ENCODE measurements around the gene UBE2C.

Gene UBE2C

DNA sequence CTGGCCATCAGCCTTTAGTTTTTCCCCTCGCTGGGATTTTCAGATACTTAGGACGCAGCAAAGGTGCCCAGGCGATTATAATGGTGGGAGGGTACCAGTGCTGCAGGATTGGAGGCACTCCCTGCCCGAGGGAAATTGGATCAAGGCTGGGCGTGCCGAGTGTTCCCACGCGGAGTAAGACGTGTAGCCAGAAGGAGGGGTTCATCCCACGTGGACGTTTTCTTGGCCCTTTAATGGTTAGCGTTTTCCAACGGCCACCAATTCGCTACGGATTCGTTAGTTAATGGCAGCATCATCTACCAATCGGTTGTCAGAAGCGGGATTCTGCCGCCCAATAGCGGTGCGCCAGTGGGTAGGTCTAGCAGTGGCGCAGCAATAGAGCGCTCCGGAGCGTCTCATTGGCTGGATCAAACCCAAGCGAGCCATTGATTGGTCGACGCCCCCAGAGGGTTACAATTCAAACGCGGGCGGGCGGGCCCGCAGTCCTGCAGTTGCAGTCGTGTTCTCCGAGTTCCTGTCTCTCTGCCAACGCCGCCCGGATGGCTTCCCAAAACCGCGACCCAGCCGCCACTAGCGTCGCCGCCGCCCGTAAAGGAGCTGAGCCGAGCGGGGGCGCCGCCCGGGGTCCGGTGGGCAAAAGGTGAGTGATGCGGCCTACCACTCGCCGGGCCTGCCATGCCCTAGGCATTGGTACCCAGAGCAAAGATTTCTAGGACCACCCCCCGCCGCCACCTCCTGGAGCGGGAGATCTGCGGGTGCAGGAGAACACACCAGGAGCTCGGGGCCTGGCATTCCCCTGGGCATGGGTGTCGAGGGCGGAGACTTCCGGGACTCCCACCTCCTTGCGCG is at the start of gene UBE2C:
UBE2C (plus strand) TSS at position 488 of the 849 bp plus-strand sequence; CDS start at position 540, 52 bp downstream.
- TF ChIP-seq, protein P1, sequence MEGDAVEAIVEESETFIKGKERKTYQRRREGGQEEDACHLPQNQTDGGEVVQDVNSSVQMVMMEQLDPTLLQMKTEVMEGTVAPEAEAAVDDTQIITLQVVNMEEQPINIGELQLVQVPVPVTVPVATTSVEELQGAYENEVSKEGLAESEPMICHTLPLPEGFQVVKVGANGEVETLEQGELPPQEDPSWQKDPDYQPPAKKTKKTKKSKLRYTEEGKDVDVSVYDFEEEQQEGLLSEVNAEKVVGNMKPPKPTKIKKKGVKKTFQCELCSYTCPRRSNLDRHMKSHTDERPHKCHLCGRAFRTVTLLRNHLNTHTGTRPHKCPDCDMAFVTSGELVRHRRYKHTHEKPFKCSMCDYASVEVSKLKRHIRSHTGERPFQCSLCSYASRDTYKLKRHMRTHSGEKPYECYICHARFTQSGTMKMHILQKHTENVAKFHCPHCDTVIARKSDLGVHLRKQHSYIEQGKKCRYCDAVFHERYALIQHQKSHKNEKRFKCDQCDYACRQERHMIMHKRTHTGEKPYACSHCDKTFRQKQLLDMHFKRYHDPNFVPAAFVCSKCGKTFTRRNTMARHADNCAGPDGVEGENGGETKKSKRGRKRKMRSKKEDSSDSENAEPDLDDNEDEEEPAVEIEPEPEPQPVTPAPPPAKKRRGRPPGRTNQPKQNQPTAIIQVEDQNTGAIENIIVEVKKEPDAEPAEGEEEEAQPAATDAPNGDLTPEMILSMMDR (IDR thresholded peaks at IDR 0.05) = no peak

DNA sequence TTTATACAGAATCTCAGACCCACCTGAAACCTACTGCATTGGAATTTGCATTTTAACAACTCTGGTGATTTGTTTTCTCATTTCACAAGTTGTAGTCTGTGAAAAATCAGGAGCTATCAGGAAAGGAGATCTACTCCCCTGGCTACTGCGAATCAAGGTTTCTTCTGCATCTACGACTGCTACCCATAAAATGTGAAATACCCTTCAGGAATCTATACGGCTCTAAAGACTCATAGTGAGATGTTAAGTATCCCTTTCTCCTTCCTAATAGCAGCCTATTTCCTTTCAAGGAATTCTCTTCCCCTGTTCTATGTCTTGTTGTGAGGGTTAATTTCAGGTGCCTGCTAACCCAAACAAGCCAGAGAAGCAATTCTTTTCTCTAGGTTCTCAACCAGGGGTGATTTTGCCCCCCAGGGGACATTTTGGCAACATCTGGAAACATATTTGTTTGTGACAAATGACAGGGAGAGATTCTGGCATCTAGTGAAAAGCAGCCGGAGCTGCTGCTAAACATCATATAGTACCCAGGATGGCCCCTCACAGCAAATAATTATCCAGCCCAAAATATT is 47.1 kb upstream of the UBE2C start:
- TF ChIP-seq, protein P1 (IDR thresholded peaks at IDR 0.05) = no peak

DNA sequence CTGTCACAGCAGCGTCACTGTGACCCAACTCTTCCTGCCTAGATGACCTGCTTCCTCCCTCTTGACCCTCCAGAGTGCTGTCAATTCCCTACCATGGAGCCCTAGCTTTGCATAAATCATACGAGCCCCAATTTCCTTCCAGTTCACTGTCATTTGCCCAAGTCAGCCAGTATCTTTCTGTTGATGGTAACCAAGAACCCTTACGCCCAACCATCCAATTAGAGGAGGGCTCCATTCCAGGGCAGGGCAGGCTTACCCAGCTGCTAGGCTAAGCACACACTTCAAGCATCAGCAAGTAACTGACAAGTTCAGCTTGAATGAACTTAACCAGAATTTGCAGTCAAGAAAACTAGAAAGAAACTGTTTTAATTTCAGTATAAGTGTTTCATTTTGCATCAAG is 46.5 kb upstream of the UBE2C start:
- TF ChIP-seq, protein P1 (IDR thresholded peaks at IDR 0.05) = no peak

DNA sequence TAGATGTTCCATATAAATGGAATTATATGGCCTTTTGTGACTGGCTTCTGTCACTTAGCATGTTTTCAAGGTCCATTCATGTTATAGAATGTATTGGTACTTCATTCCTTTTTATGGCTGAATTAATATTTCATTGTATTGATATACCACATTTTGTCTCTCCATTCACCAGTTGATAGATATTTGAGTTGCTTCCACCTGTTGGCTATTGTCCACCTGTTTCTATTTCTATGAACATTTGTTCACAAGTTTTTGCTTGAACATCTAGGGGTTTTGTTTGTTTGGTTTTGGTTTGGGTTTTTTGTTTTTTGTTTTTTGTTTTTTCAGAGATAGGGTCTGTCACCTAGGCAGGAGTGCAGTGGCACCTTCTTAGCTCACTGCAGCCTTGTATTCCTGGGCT is 44.0 kb upstream of the UBE2C start:
- TF ChIP-seq, protein P1 (IDR thresholded peaks at IDR 0.05) = no peak

DNA sequence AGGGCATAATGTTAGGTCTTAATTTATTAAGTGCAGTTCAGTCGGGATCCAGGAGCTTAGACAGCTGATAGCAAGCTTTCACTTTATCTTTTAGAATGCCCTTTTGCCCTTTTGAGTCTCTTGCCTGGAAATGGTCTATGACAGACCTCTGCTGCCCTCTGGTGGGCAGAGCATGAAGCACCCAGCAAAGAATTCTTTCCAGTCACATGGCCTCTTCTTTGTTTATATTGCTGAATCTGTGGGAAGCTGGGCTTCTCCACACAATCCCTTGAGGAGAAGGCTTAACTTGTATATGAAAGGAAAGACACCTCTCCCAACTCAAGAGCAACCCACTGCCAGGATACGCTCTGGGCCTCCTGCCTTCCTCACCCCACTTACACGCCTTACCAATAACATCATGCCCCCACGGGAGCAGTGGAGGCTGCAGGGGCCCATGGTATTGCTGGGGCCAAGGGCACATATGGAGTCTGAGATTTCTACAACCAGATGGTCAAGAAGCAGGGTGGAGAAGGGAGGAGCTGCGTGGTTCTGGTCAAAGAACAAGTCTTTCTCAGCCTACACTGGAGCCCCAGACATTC is 41.2 kb upstream of the UBE2C start:
- TF ChIP-seq, protein P1 (IDR thresholded peaks at IDR 0.05) = peak; percentile 94

DNA sequence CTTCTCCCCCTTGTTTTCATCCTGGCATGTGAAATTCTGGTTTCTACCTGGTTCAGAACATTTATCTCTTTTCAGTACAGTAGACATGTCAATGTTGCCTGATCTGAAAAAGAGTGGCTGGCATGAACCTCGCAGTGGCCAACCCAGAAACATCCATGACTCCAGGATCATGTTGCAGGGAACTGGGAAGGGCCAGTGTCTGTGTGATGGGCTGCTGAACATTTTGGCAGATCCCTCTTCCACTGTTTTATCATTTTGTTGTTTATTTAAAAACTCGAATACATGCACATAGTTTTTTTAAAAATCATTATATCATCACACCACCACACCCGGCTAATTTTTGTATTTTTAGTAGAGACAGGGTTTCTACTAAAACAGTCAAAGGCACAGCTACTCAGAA is 39.8 kb upstream of the UBE2C start:
- TF ChIP-seq, protein P1 (IDR thresholded peaks at IDR 0.05) = no peak

DNA sequence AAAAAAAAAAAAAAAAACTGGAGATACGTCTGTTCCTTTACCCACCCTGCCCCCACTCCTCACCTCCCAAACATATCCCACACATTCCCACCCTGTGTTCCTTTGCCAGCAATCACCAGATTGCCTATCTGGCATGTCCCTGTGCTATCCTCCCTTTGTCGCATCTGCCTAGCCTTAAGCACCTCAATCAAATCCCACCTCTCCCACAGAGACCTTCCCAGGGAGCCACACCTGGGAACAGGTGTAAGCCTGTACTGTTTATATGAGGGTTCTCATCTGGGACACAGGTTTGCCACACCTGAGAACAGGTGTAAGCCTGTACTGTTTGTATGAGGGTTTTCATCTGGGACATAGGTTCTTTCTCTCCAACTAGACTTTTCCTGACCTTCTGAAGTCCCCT is 37.5 kb upstream of the UBE2C start:
- TF ChIP-seq, protein P1 (IDR thresholded peaks at IDR 0.05) = no peak

Measured in LNCAP (cell line).